ENCODE measurements around the gene PRR15.

DNA sequence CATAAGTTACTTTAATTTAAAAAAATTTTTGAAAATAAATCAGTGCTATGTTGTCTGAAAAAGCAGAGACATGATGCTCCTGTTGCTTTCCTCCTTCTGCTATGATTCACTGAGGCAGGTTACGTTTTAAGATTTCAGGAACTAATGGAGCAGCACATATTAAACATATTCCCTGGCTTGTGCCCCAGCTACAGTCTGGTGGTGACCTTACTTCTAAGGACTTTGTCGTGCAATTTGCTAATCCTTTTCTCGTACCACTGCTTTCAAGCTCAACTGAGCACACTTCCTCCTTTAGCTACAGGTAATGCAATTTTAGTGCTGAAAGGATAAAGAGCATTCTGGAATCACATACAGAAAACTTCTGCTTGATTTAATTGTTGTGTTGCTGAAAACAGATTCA is 16.2 kb upstream of the PRR15 start:
- TF ChIP-seq ZBTB33 (IDR thresholded peaks at IDR 0.05): no peak
- TF ChIP-seq, protein P1, sequence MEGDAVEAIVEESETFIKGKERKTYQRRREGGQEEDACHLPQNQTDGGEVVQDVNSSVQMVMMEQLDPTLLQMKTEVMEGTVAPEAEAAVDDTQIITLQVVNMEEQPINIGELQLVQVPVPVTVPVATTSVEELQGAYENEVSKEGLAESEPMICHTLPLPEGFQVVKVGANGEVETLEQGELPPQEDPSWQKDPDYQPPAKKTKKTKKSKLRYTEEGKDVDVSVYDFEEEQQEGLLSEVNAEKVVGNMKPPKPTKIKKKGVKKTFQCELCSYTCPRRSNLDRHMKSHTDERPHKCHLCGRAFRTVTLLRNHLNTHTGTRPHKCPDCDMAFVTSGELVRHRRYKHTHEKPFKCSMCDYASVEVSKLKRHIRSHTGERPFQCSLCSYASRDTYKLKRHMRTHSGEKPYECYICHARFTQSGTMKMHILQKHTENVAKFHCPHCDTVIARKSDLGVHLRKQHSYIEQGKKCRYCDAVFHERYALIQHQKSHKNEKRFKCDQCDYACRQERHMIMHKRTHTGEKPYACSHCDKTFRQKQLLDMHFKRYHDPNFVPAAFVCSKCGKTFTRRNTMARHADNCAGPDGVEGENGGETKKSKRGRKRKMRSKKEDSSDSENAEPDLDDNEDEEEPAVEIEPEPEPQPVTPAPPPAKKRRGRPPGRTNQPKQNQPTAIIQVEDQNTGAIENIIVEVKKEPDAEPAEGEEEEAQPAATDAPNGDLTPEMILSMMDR (IDR thresholded peaks at IDR 0.05; ENCODE audit: low read depth, low read length, missing input control): no peak
- no peak for TF ChIP-seq RAD21 (IDR thresholded peaks at IDR 0.05)
- TF ChIP-seq, protein P2, sequence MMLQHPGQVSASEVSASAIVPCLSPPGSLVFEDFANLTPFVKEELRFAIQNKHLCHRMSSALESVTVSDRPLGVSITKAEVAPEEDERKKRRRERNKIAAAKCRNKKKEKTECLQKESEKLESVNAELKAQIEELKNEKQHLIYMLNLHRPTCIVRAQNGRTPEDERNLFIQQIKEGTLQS (IDR thresholded peaks at IDR 0.05): no peak
- no peak for TF ChIP-seq GABPA (IDR thresholded peaks at IDR 0.05 in 1 of 2, conservative IDR thresholded peaks at IDR 0.05 in 1 of 2)
- no peak for TF ChIP-seq JUND (IDR thresholded peaks at IDR 0.05)
- TF ChIP-seq YY1 (IDR thresholded peaks at IDR 0.05): no peak

Measured in liver (tissue), 3 donors.